ENCODE data around the gene SSH2. TPM values are rescaled to one million over a fixed set of nuclear protein-coding genes. Genes with fewer than 3 reads are reported as not detected.

Gene SSH2
- total RNA-seq, 4 donors from 2014 or later: 30.2 to 38.6 (median 35.5) TPM

GRCh38 chr17:29722411-29723198, 207.4 kb downstream of the SSH2 start:
- intact Hi-C loops (cut with DNase I): no loop called here
- no peak overlapping the region for H3K4me3 ChIP-seq (replicated peaks in 1 of 3)
- peaks cover 26 to 46% of the 10 kb centered on the region in 2 donors for H3K4me1 ChIP-seq
- peak; percentile 62 to 69 for DNase-seq
- H3K36me3 ChIP-seq: no peaks in the 10 kb centered on the region
- peak overlapping the region; percentile 63 to 82 (median 65) for H3K27ac ChIP-seq
- peak in 1 of 2 donors; percentile 29 for TF ChIP-seq POLR2A (IDR thresholded peaks at IDR 0.05)
- TF ChIP-seq CTCF (IDR thresholded peaks at IDR 0.05): no peak
- H3K27me3 ChIP-seq: no peaks in the 10 kb centered on the region
- WGBS, 2 donors: 14 to 20% methylated on average over 9 of the region's 9 CpGs
- no peaks in the 10 kb centered on the region for H3K9me3 ChIP-seq

DNA sequence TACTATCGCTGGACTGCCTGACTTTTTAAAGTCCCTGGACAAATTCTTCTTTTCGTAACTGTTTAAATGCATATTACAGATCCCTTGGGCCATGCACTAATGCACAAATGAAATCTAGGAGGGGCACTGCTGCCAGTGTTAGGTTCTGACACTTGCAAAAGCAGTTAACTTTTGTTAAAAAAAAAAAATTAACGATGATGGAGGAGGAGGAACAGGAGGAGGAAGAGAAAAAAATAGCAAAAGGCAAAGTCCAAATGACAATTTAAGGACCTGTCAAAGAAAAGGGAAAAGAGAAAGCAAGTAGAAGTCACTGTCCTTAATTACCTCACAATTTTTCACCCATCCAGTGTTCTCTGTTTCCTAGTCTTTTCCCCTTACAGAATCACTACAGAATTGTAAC, 209.5 kb downstream of the SSH2 start:
- H3K27me3 ChIP-seq: no peaks in the 10 kb centered on the region
- peak overlapping the region; percentile 30 to 74 (median 65) for H3K27ac ChIP-seq
- intact Hi-C loops (cut with DNase I): no loop called here
- H3K4me3 ChIP-seq (replicated peaks in 1 of 3): no peak overlapping the region
- 22 to 25% methylated on average over 3 of the region's 3 CpGs for WGBS, 2 donors
- H3K9me3 ChIP-seq: no peaks in the 10 kb centered on the region
- peaks cover 31 to 46% of the 10 kb centered on the region in 2 donors for H3K4me1 ChIP-seq
- H3K36me3 ChIP-seq: no peaks in the 10 kb centered on the region
- DNase-seq: no peak
- TF ChIP-seq CTCF (IDR thresholded peaks at IDR 0.05): no peak
- TF ChIP-seq POLR2A (IDR thresholded peaks at IDR 0.05): no peak

DNA sequence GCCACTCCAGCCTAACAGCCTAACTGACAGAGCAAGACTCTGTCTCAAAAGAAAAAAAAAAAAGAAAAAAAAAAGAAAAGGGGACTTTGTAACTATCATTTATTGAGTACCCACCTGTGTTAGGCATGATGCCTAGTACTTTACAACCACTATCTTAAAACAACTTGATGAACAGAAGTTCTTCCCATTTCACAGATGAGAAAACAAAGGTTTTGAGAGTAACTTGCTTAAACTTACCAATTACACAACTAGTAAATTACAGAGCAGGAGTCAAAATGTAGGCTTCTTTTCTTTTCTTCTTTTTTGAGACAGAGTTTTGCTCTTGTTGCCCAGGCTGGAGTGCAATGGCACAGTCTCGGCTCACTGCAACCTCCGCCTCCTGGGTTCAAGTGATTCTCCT, 210.6 kb downstream of the SSH2 start:
- TF ChIP-seq CTCF (IDR thresholded peaks at IDR 0.05) (no peak), POLR2A (IDR thresholded peaks at IDR 0.05) (no peak)
- Histone ChIP-seq H3K4me1 (peaks cover 31 to 46% of the 10 kb centered on the region in 2 donors), H3K36me3 (no peaks in the 10 kb centered on the region), H3K27me3 (no peaks in the 10 kb centered on the region), H3K27ac (peak overlapping the region in 2 of 3 donors; percentile 65 to 74), H3K9me3 (no peaks in the 10 kb centered on the region), H3K4me3 (replicated peaks in 1 of 3) (no peak overlapping the region)
- 98 to 100% methylated on average over 2 of the region's 2 CpGs for WGBS, 2 donors
- no peak for DNase-seq
- intact Hi-C loops (cut with DNase I): no loop called here

DNA sequence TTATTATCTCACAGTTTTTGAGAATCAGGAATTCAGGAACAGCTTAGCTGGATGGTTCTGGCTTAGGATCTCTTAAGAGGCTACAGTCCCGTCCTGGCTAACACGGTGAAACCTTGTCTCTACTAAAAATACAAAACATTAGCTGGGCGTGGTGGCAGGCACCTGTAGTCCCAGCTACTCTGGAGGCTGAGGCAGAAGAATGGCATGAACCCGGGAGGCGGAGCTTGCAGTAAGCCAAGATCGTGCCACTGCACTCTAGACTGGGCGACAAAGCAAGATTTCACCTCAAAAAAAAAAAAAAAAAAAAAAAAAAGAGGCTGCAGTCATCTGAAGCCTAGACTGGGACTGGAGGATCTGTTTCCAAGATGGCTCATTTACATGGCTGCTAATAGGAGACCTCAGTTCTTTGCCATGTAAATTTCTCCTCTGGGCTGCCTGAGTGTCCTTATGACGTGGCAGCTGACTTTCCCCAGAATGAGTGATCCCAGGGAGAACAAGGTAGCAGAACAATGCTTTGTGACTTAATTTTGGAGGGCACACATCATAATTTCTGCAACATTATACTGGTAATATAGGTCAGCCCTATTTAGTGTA, 211.5 kb downstream of the SSH2 start:
- H3K4me3 ChIP-seq (replicated peaks in 1 of 3): no peak overlapping the region
- no peak overlapping the region for H3K27ac ChIP-seq
- no peaks in the 10 kb centered on the region for H3K27me3 ChIP-seq
- intact Hi-C loops (cut with DNase I): no loop called here
- no peak for DNase-seq
- H3K9me3 ChIP-seq: no peaks in the 10 kb centered on the region
- no peak for TF ChIP-seq POLR2A (IDR thresholded peaks at IDR 0.05)
- TF ChIP-seq CTCF (IDR thresholded peaks at IDR 0.05): no peak
- WGBS, 2 donors: 81 to 84% methylated on average over 8 of the region's 8 CpGs
- no peaks in the 10 kb centered on the region for H3K36me3 ChIP-seq
- H3K4me1 ChIP-seq: peaks cover 30 to 48% of the 10 kb centered on the region in 2 donors

DNA sequence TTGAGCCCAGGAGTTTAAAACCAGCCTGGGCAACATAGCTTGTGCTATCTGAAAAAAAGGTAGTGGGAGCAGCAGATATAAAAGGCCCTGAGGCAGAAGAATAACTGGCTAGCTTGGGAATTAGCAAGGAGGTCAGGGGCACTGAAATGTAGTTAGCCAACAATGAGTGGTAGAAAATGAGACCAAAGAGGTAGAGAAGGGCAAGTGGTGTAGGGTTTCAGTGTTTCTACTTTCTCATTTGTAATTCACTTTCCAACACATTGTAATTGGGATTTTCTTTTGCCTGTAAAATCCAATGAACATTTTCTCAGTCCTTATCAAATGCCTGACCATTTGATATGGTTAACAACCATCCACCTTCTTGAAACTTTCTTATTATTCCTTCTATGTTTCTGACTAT, 212.2 kb downstream of the SSH2 start:
- DNase-seq: no peak
- Histone ChIP-seq H3K27me3 (no peaks in the 10 kb centered on the region), H3K36me3 (no peaks in the 10 kb centered on the region), H3K4me1 (peaks cover 22 to 46% of the 10 kb centered on the region in 2 donors), H3K9me3 (no peaks in the 10 kb centered on the region), H3K4me3 (replicated peaks in 1 of 3) (no peak overlapping the region), H3K27ac (no peak overlapping the region)
- TF ChIP-seq CTCF (IDR thresholded peaks at IDR 0.05): no peak
- TF ChIP-seq POLR2A (IDR thresholded peaks at IDR 0.05): no peak
- intact Hi-C loops (cut with DNase I): no loop called here

Data from thyroid gland (tissue), 4 donors.